MG63 (cell line): ENCODE data around the gene TAF4B. TPM values are rescaled to one million over a fixed set of nuclear protein-coding genes. Genes with fewer than 3 reads are reported as not detected.
"Not testable (repeated sequence)": the region's sequence is repeated elsewhere in the genome, so short reads cannot be mapped to it uniquely, and the experiment has no call there.

Experiments
- DNase-seq: peaks from one replicate; pipeline ENCODE4 v3.0.0-alpha.2; 2020
- H3K27me3 ChIP-seq: fragments of 250-450 bp; sonication (Bioruptor Pico); 2 replicates; pipeline ENCODE4 v1.5.1; 2020; ENCODE audit warnings: mild to moderate bottlenecking, moderate library complexity
- H3K36me3 ChIP-seq: fragments of 250-450 bp; sonication (Bioruptor Pico); 2 replicates; pipeline ENCODE4 v1.5.1; 2020; ENCODE audit warnings: mild to moderate bottlenecking, moderate library complexity
- H3K4me3 ChIP-seq: fragments of 250-450 bp; sonication (Bioruptor Pico); 2 replicates; pipeline ENCODE4 v1.5.1; 2020; ENCODE audit warnings: mild to moderate bottlenecking, moderate library complexity
- H3K9me3 ChIP-seq: fragments of 250-450 bp; sonication (Bioruptor Pico); 2 replicates; pipeline ENCODE4 v1.5.1; 2020; ENCODE audit warnings: mild to moderate bottlenecking, moderate library complexity
- total RNA-seq: library from RNA; depleted of rRNA; stranded (reverse); fragments of >200 nt; shearing (Covaris generic); gene quantifications from 2 replicates; pipeline ENCODE4 v1.2.3, GENCODE V29; 2014; ENCODE audit warnings: low replicate concordance

Gene TAF4B
- total RNA-seq, 1 experiment from 2014 or later, result 5.7 TPM

- H3K27me3 ChIP-seq, result no peaks in the 10 kb centered on the region
- no peak overlapping the region for H3K4me3 ChIP-seq
- H3K9me3 ChIP-seq, result no peaks in the 10 kb centered on the region
- DNase-seq, result no peak
- no peaks in the 10 kb centered on the region for H3K36me3 ChIP-seq
Observed at GRCh38 chr18:26422472-26423162, 196.4 kb downstream of the TAF4B start.

GRCh38 chr18:26424428-26425147 is 198.3 kb downstream of the TAF4B start:
- Histone ChIP-seq H3K36me3 (no peaks in the 10 kb centered on the region), H3K27me3 (no peaks in the 10 kb centered on the region), H3K4me3 (no peak overlapping the region), H3K9me3 (no peaks in the 10 kb centered on the region)
- no peak for DNase-seq

GRCh38 chr18:26425148-26425531 is 198.9 kb downstream of the TAF4B start:
- no peak for DNase-seq
- Histone ChIP-seq H3K27me3 (no peaks in the 10 kb centered on the region), H3K36me3 (no peaks in the 10 kb centered on the region), H3K4me3 (no peak overlapping the region), H3K9me3 (no peaks in the 10 kb centered on the region)

- H3K9me3 ChIP-seq, result no peaks in the 10 kb centered on the region
- no peak overlapping the region for H3K4me3 ChIP-seq
- no peaks in the 10 kb centered on the region for H3K36me3 ChIP-seq
- H3K27me3 ChIP-seq, result no peaks in the 10 kb centered on the region
- peak; percentile 58 for DNase-seq
Observed at GRCh38 chr18:26429535-26430226, 203.4 kb downstream of the TAF4B start.

GRCh38 chr18:26432651-26433424 is 206.6 kb downstream of the TAF4B start:
- H3K27me3 ChIP-seq, result no peaks in the 10 kb centered on the region
- H3K4me3 ChIP-seq, result no peak overlapping the region
- H3K36me3 ChIP-seq, result no peaks in the 10 kb centered on the region
- no peaks in the 10 kb centered on the region for H3K9me3 ChIP-seq
- no peak for DNase-seq

- no peaks in the 10 kb centered on the region for H3K36me3 ChIP-seq
- H3K27me3 ChIP-seq, result no peaks in the 10 kb centered on the region
- H3K4me3 ChIP-seq, result no peak overlapping the region
- no peaks in the 10 kb centered on the region for H3K9me3 ChIP-seq
- DNase-seq, result no peak
Observed at GRCh38 chr18:26434887-26435286, 208.6 kb downstream of the TAF4B start.

- no peak for DNase-seq
- Histone ChIP-seq H3K36me3 (no peaks in the 10 kb centered on the region), H3K27me3 (no peaks in the 10 kb centered on the region), H3K9me3 (no peaks in the 10 kb centered on the region), H3K4me3 (no peak overlapping the region)
Observed at GRCh38 chr18:26435415-26436095, 209.3 kb downstream of the TAF4B start.

- no peak for DNase-seq
- Histone ChIP-seq H3K27me3 (no peaks in the 10 kb centered on the region), H3K36me3 (no peaks in the 10 kb centered on the region), H3K4me3 (no peak overlapping the region), H3K9me3 (no peaks in the 10 kb centered on the region)
Observed at GRCh38 chr18:26436176-26437051, 210.2 kb downstream of the TAF4B start.

GRCh38 chr18:26437634-26438033 is 211.4 kb downstream of the TAF4B start:
- not testable (repeated sequence) for H3K36me3 ChIP-seq, H3K4me3 ChIP-seq, H3K27me3 ChIP-seq, H3K9me3 ChIP-seq, DNase-seq

- Histone ChIP-seq H3K27me3 (no peaks in the 10 kb centered on the region), H3K36me3 (no peaks in the 10 kb centered on the region), H3K9me3 (peaks cover 9% of the 10 kb centered on the region), H3K4me3 (no peak overlapping the region)
- no peak for DNase-seq
Observed at GRCh38 chr18:26438980-26439379, 212.7 kb downstream of the TAF4B start.

- Histone ChIP-seq H3K36me3 (no peaks in the 10 kb centered on the region), H3K4me3 (no peak overlapping the region), H3K27me3 (no peaks in the 10 kb centered on the region), H3K9me3 (peaks cover 9% of the 10 kb centered on the region)
- no peak for DNase-seq
Observed at GRCh38 chr18:26439537-26439936, 213.3 kb downstream of the TAF4B start.

- no peak for DNase-seq
- H3K27me3 ChIP-seq, result no peaks in the 10 kb centered on the region
Observed at GRCh38 chr18:26440644-26441043, 214.4 kb downstream of the TAF4B start.

More at GRCh38 chr18:26440644-26441043, 214.4 kb downstream of the TAF4B start:
- H3K9me3 ChIP-seq, result peaks cover 9% of the 10 kb centered on the region
- no peak overlapping the region for H3K4me3 ChIP-seq
- no peaks in the 10 kb centered on the region for H3K36me3 ChIP-seq
